Endothelial cell (in vitro differentiated cells): ENCODE data around the gene FBXO4. TPM values are rescaled to one million over a fixed set of nuclear protein-coding genes. Genes with fewer than 3 reads are reported as not detected.

Experiments used
- DNase-seq: peaks from one replicate; pipeline ENCODE4 v3.0.0; 2021; ENCODE audit warnings: low spot score
- H3K27ac Mint-ChIP-seq: one replicate; pipeline ENCODE4 v1.8.0; 2021; ENCODE audit warnings: mixed read lengths, inconsistent platforms; ENCODE audit not compliant: unreplicated experiment
- H3K27me3 Mint-ChIP-seq: one replicate; pipeline ENCODE4 v1.8.0; 2021; ENCODE audit warnings: mild to moderate bottlenecking, moderate library complexity, mixed read lengths, inconsistent platforms; ENCODE audit not compliant: unreplicated experiment
- H3K36me3 Mint-ChIP-seq: one replicate; pipeline ENCODE4 v1.8.0; 2021; ENCODE audit warnings: mild to moderate bottlenecking, low read depth, mixed read lengths, inconsistent platforms; ENCODE audit not compliant: unreplicated experiment
- H3K4me1 Mint-ChIP-seq: one replicate; pipeline ENCODE4 v1.8.0; 2021; ENCODE audit warnings: mild to moderate bottlenecking, mixed read lengths, inconsistent platforms; ENCODE audit not compliant: unreplicated experiment
- H3K4me3 Mint-ChIP-seq: one replicate; pipeline ENCODE4 v1.8.0; 2021; ENCODE audit warnings: mild to moderate bottlenecking, mixed read lengths, inconsistent platforms; ENCODE audit not compliant: unreplicated experiment
- H3K9me3 Mint-ChIP-seq: one replicate; pipeline ENCODE4 v1.8.0; 2021; ENCODE audit warnings: mixed read lengths, inconsistent platforms; ENCODE audit not compliant: unreplicated experiment
- CTCF ChIP-seq: fragments of 200-600 bp; sonication (generic); IDR thresholded peaks from one replicate; pipeline ENCODE4 v1.5.0; 2021; ENCODE audit warnings: antibody characterized with exemption; ENCODE audit not compliant: unreplicated experiment
- total RNA-seq: library from RNA; stranded (reverse); fragmentation: NEBNext Ultra II Directional; extraction: Animal tissue kit (Norgen Biotek cat#: 25700); gene quantifications from one replicate; pipeline ENCODE4 v1.2.1, GENCODE V29; 2021; ENCODE audit not compliant: unreplicated experiment

FBXO4 gene
- total RNA-seq, 1 donor from 2014 or later, result 4.4 TPM

GRCh38 chr5:41891066-41891707 is 33.9 kb upstream of the FBXO4 start:
- Mint-ChIP-seq H3K36me3 (no peaks in the 10 kb centered on the region), H3K9me3 (no peaks in the 10 kb centered on the region), H3K27ac (no peak overlapping the region), H3K27me3 (no peaks in the 10 kb centered on the region), H3K4me3 (no peak overlapping the region), H3K4me1 (no peaks in the 10 kb centered on the region)
- no peak for DNase-seq
- TF ChIP-seq CTCF, result no peak

- no peaks in the 10 kb centered on the region for H3K27me3 Mint-ChIP-seq
- no peak overlapping the region for H3K27ac Mint-ChIP-seq
- H3K4me3 Mint-ChIP-seq, result no peak overlapping the region
- DNase-seq, result no peak
- TF ChIP-seq CTCF, result no peak
- no peaks in the 10 kb centered on the region for H3K9me3 Mint-ChIP-seq
- H3K4me1 Mint-ChIP-seq, result no peaks in the 10 kb centered on the region
- no peaks in the 10 kb centered on the region for H3K36me3 Mint-ChIP-seq
Observed at GRCh38 chr5:41892031-41892430, 33.0 kb upstream of the FBXO4 start.

GRCh38 chr5:41893074-41893851 is 31.8 kb upstream of the FBXO4 start:
- Mint-ChIP-seq H3K36me3 (no peaks in the 10 kb centered on the region), H3K27me3 (no peaks in the 10 kb centered on the region), H3K9me3 (no peaks in the 10 kb centered on the region), H3K4me3 (no peak overlapping the region), H3K4me1 (no peaks in the 10 kb centered on the region), H3K27ac (no peak overlapping the region)
- DNase-seq, result no peak
- no peak for TF ChIP-seq CTCF

- Mint-ChIP-seq H3K4me1 (no peaks in the 10 kb centered on the region), H3K27me3 (no peaks in the 10 kb centered on the region), H3K9me3 (no peaks in the 10 kb centered on the region), H3K36me3 (no peaks in the 10 kb centered on the region), H3K27ac (no peak overlapping the region), H3K4me3 (no peak overlapping the region)
- TF ChIP-seq CTCF, result no peak
- DNase-seq, result no peak
Observed at GRCh38 chr5:41896230-41896629, 28.9 kb upstream of the FBXO4 start.

- peaks cover 3% of the 10 kb centered on the region for H3K36me3 Mint-ChIP-seq
- H3K4me3 Mint-ChIP-seq, result peak overlapping the region; percentile 98
Observed at GRCh38 chr5:41903382-41903891, 21.6 kb upstream of the FBXO4 start.

More at GRCh38 chr5:41903382-41903891, 21.6 kb upstream of the FBXO4 start:
- TF ChIP-seq CTCF, result no peak
- Mint-ChIP-seq H3K27me3 (peaks cover 9% of the 10 kb centered on the region), H3K9me3 (no peaks in the 10 kb centered on the region), H3K4me1 (peaks cover 13% of the 10 kb centered on the region), H3K27ac (peak overlapping the region; percentile 97)
- no peak for DNase-seq
